Kidney epithelial cell (primary cell): ENCODE data around the gene CD300C. TPM values are rescaled to one million over a fixed set of nuclear protein-coding genes. Genes with fewer than 3 reads are reported as not detected.
"Not testable (repeated sequence)": the region's sequence is repeated elsewhere in the genome, so short reads cannot be mapped to it uniquely, and the experiment has no call there.

Source experiments
- DNase-seq: peaks from one replicate; pipeline ENCODE4 v3.0.0-alpha.2; 2010; ENCODE audit warnings: low read depth
- H3K27me3 ChIP-seq: 2 replicates; pipeline ENCODE4 v1.6.0; 2011; ENCODE audit warnings: low read length; ENCODE audit not compliant: control insufficient read depth, insufficient read depth
- H3K36me3 ChIP-seq: 2 replicates; pipeline ENCODE4 v1.5.1; 2011; ENCODE audit warnings: low read length; ENCODE audit not compliant: control insufficient read depth, insufficient read depth
- H3K4me3 ChIP-seq: 2 replicates; pipeline ENCODE4 v1.5.1; 2011; ENCODE audit warnings: low read depth, mild to moderate bottlenecking, control low read depth, low read length
- CTCF ChIP-seq: IDR thresholded peaks from 2 replicates; pipeline ENCODE4 v1.5.1; 2011; ENCODE audit warnings: mild to moderate bottlenecking, moderate library complexity, low read length, control low read depth, inconsistent platforms; ENCODE audit not compliant: insufficient read depth, poor library complexity, severe bottlenecking
- total RNA-seq: library from RNA; depleted of rRNA; stranded (reverse); fragments of >200 nt; gene quantifications from 2 replicates; pipeline ENCODE4 v1.2.3, GENCODE V29; 2015

Gene CD300C
- total RNA-seq, 1 donor from 2014 or later = not detected

DNA sequence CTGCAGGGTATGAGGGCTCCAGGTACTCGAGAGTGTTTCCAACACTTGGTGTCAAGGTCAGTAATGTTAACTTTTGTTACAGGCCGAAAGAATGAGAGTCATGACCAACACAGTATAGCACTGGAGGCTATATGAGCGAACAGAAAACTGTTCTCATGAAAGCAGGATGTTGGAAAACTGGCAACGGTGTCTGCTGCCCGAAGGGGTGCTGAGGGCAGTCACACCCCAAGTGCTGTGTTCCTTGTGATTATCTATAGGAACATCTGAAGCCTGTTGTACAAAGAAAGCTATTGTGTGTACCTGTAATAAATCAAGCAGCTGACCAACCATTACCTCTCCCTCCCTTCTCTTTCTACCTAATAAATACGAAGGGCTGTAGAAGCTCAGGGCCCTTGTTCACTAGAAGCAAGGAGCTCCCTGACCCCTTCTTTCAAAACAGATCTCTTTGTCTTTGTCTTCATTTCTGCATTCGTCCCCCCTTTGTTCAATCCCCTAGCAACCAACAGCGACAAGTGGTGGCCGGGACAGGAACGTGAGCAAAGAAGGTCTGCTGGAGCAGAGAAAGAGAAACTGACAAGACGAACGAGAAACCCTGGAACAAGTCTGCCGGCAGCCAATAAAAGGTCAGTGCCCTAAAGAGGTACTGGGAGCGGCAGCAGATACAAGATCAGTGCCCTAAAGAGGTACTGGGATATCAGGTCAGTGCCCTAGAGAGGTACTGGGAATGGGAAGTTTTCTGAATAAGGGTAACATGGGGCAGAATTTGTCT, 38.6 kb upstream of the CD300C start:
- no peaks in the 10 kb centered on the region for H3K27me3 ChIP-seq
- TF ChIP-seq CTCF = no peak
- no peaks in the 10 kb centered on the region for H3K36me3 ChIP-seq
- no peak for DNase-seq
- H3K4me3 ChIP-seq = no peak overlapping the region

DNA sequence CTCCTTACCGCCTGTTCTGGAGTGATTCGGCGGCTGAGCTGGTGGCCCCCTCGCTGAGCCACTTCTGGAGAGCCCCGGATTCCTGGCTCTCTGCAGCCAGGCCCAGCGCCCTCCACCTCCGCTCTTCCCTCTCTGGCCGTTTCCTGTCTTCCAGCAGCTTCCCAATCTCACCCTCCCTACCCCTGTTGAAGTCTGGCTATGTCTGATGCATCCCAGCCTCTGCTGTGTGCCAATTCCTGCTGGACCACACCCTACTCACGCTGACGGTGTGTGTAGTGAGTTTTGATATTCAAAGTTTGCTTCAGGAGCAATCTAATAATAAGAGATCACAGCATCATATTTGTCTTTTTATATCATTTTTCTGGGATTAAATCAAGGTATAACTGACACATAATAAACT, 36.7 kb upstream of the CD300C start:
- Histone ChIP-seq H3K4me3 (no peak overlapping the region), H3K27me3 (no peaks in the 10 kb centered on the region), H3K36me3 (no peaks in the 10 kb centered on the region)
- TF ChIP-seq CTCF = no peak
- no peak for DNase-seq

- H3K36me3 ChIP-seq = no peaks in the 10 kb centered on the region
- no peak for DNase-seq
- TF ChIP-seq CTCF = no peak
- H3K4me3 ChIP-seq = no peak overlapping the region
- H3K27me3 ChIP-seq = no peaks in the 10 kb centered on the region
These were observed 34.0 kb upstream of the CD300C start for GRCh38 chr17:74579900-74580299.

DNA sequence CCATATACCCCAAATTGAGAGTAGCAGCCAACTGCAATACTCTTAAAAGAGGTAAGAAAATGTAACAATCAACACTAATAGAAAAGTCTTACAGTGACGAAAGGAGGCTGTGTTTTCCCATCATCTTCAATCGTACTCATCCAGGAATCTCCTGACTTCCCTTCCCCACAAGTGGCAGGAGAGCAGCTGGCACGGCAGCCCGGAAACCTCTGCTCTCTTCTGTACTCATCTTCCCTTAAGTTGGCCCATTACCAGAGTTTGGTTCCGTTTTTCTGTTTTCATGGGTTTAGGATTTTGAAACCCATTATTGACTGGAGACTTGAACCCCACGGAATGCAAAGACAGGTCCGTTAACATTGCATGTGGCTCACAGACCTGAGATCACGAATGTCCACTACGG, 33.1 kb upstream of the CD300C start:
- no peak for DNase-seq
- no peak for TF ChIP-seq CTCF
- Histone ChIP-seq H3K27me3 (no peaks in the 10 kb centered on the region), H3K4me3 (no peak overlapping the region), H3K36me3 (no peaks in the 10 kb centered on the region)

DNA sequence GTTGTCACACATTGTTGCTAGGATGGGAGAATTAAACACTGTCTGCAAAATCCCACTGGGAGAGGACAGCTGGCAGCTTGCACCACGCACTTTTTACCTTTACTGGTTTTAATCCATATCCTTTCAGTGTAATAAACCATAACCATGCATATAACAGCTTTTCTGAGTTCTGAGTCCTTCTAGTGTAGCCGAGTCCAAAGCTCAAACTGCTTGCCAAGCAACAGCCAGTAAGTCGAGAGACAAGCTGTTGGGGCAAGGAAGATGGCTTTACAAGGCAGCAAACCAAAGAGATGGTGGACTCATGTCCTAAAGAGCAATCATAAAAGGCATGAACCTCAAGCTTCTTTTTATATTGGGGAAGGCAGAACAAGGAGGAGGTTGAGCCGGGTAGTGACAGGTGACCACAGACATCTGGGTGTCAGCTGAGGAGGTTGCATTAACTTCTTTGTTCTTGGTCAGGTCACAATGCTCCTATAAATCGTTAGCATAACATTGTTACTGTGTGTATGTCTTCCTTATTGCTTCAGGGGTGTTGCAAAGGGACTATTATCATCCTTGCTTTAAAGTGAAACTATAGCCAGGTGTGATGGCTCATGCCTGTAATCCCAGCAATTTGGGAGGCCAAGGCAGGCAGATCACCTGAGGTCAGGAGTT, 28.7 kb upstream of the CD300C start:
- TF ChIP-seq CTCF = no peak
- DNase-seq = no peak
- Histone ChIP-seq H3K27me3 (no peaks in the 10 kb centered on the region), H3K4me3 (no peak overlapping the region), H3K36me3 (no peaks in the 10 kb centered on the region)

DNA sequence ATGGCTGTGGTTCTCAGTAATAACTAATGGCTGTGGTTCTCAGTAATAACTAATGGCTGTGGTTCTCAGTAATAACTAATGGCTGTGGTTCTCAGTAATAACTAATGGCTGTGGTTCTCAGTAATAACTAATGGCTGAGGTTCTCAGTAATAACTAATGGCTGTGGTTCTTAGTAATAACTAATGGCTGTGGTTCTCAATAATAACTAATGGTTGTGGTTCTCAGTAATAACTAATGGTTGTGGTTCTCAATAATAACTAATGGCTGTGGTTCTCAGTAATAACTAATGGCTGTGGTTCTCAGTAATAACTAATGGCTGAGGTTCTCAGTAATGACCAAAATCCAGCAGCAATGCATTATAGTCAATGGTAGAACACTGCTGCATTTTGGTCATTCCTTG, 27.7 kb upstream of the CD300C start:
- not testable (repeated sequence) for DNase-seq, H3K4me3 ChIP-seq, H3K36me3 ChIP-seq, H3K27me3 ChIP-seq
